Right lobe of liver (tissue), 6 donors: ENCODE measurements around the gene VPS33A. TPM values are rescaled to one million over a fixed set of nuclear protein-coding genes. Genes with fewer than 3 reads are reported as not detected.

Source experiments
- ATAC-seq, 4 donors: fragments of 200-7000 bp; cut with Tn5 transposase; one replicate each; pipeline ENCODE4 v1.9.1; 2020; ENCODE audit warnings: mild to moderate bottlenecking in 4 of 4, moderate library complexity in 4 of 4
- DNase-seq, 3 donors: peaks; one replicate each; pipeline ENCODE4 v3.0.0-alpha.2; 2020
- H3K27ac ChIP-seq, 3 donors: fragments of 200-600 bp; one replicate each; pipeline ENCODE4 v1.8.0; 2022
- H3K27me3 ChIP-seq, 2 donors: fragments of 200-600 bp; one replicate each; pipeline ENCODE4 v1.8.0; 2022
- H3K36me3 ChIP-seq, 4 donors: fragments of 200-600 bp; sonication (generic) in 1 of 4; one replicate each; pipeline versions ENCODE4 v1.5.1 to v1.8.0; 2017 to 2022; ENCODE audit warnings: control low read depth in 1 of 4
- H3K4me1 ChIP-seq, 4 donors: fragments of 200-600 bp; sonication (generic) in 1 of 4; one replicate each; pipeline versions ENCODE4 v1.5.1 to v1.8.0; 2017 to 2022; ENCODE audit warnings: control low read depth in 1 of 4
- H3K4me3 ChIP-seq, 3 donors: fragments of 200-600 bp; one replicate each; pipeline ENCODE4 v1.8.0; 2022
- H3K9me3 ChIP-seq, 4 donors: fragments of 200-600 bp; sonication (generic) in 1 of 4; one replicate each; pipeline versions ENCODE4 v1.5.1 to v1.8.0; 2017 to 2022; ENCODE audit warnings: control low read depth in 1 of 4
- CTCF ChIP-seq, 4 donors: fragments of 200-600 bp in 3 of 4; fragments of 450-650 bp in 1 of 4; IDR thresholded peaks; one replicate each; pipeline versions ENCODE4 v1.5.1 to v1.8.0; 2016 to 2022; ENCODE audit warnings: antibody characterized with exemption in 4 of 4, mild to moderate bottlenecking in 2 of 4
- POLR2A ChIP-seq: fragments of 450-650 bp; IDR thresholded peaks from one replicate; pipeline ENCODE4 v1.6.1; 2017; ENCODE audit warnings: antibody characterized with exemption, mild to moderate bottlenecking
- WGBS: methylation state at CpG from one replicate; pipeline ENCODE4 v1.1.6; 2018; ENCODE audit warnings: low coverage, low lambda C conversion rate; ENCODE audit not compliant: insufficient coverage; ENCODE audit errors: missing lambda C conversion rate; 5-methylcytosine and 5-hydroxymethylcytosine counted together
- intact Hi-C, 2 donors: fragments of 100-400 bp; cut with DNase I; formaldehyde crosslinking; loops; one replicate each; pipeline versions ENCODE4 v1.11.2 to v1.14.1; 2022
- total RNA-seq, 6 experiments: library from RNA; depleted of rRNA in 2 of 6; stranded (reverse); fragments of >200 nt in 2 of 6; fragmentation: NEBNext Ultra II Directional in 3 of 6; extraction: Animal tissue kit (Norgen Biotek cat#: 25700) in 3 of 6; gene quantifications; one replicate each; pipeline versions ENCODE4 v1.1.0 to v1.2.4, GENCODE V29; 2016 to 2023
- donor health status: DM: no; HTN: yes; CAD: no.
- donor health status: DM: no; HTN: no; CAD: no.
- donor health status: DM: no; HTN: no; CAD: no.
- donor health status: DM: no; HTN: yes; CAD: no.
- donor health status: DM: no; HTN: yes; CAD: no.

Gene VPS33A
- total RNA-seq, 6 experiments from 2014 or later = 8.5 to 14.7 (median 11.6) TPM

DNA sequence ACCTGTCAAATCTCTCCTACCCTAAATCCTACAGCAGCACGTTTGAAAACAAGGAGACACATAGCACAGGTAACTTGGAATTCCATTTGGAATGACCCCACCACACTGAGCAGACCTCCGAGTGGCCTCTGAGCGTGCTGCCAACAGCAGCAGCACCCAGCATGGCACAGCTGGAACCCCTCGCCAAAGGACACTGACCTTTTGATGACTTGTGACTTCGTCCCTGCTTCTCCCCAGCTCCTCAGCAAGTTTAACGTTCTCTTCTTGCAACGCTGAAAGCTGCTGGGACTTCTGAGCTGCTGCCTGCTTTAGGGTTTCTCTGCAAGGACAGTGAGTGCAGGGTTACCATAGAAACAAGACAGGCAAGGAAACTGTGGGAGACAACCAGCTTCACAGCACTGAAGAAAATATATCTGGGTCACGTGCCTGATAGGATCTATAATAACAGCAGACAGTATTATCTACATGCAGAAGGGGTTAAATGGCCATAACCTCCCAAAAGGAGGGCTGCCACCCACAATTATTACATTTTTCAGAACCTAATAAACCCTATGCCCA is 43.3 kb upstream of the VPS33A start:
- H3K9me3 ChIP-seq = no peaks in the 10 kb centered on the region
- ATAC-seq (no peak), DNase-seq (no peak)
- no peak overlapping the region for H3K27ac ChIP-seq
- H3K4me3 ChIP-seq = no peak overlapping the region
- intact Hi-C loops = no loop called here
- no peaks in the 10 kb centered on the region for H3K4me1 ChIP-seq
- no peaks in the 10 kb centered on the region for H3K27me3 ChIP-seq
- WGBS = 69% methylated on average over 8 of the region's 8 CpGs
- no peak for TF ChIP-seq POLR2A
- peaks cover 0 to 60% (median 22%) of the 10 kb centered on the region in 4 donors for H3K36me3 ChIP-seq

DNA sequence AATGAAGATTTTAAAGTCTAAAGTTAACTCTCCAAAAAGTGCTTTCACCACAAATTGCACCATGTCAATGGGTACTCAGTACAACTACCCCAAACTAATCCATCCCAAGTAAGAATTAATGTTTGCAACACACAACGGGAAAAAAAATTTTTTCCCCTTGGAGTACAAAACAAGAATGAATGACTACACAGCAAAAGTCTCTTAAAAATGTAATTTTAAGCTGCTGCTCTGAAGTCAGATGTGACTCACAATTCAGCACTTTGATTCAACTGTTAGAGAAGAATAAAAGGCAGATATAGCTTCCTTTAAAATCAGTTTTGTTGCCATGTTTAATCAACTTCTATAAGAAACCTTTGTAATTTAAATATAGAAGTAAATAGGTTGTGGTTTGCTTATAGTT is 42.5 kb upstream of the VPS33A start:
- H3K36me3 ChIP-seq = peaks cover 0 to 64% (median 23%) of the 10 kb centered on the region in 4 donors
- 89% methylated on average over 1 of the region's 1 CpG for WGBS
- no peak for ATAC-seq
- no peak overlapping the region for H3K27ac ChIP-seq
- H3K27me3 ChIP-seq = no peaks in the 10 kb centered on the region
- H3K9me3 ChIP-seq = no peaks in the 10 kb centered on the region
- H3K4me1 ChIP-seq = no peaks in the 10 kb centered on the region
- H3K4me3 ChIP-seq = no peak overlapping the region
- DNase-seq = no peak
- no peak for TF ChIP-seq POLR2A
- TF ChIP-seq CTCF (IDR thresholded peaks at IDR 0.05) = no peak
- intact Hi-C loops = no loop called here

- Histone ChIP-seq H3K4me3 (no peak overlapping the region), H3K4me1 (no peaks in the 10 kb centered on the region), H3K9me3 (no peaks in the 10 kb centered on the region), H3K27ac (no peak overlapping the region), H3K36me3 (peaks cover 0 to 81% (median 22%) of the 10 kb centered on the region in 4 donors), H3K27me3 (no peaks in the 10 kb centered on the region)
- DNase-seq (no peak), ATAC-seq (peak; percentile 68 to 85 (median 78))
- intact Hi-C loops = no loop called here
- 46% methylated on average over 4 of the region's 4 CpGs for WGBS
- TF ChIP-seq POLR2A = no peak
- peak; percentile 20 to 54 (median 30) for TF ChIP-seq CTCF (IDR thresholded peaks at IDR 0.05)
Observed at GRCh38 chr12:122306407-122306806, 40.1 kb upstream of the VPS33A start.

DNA sequence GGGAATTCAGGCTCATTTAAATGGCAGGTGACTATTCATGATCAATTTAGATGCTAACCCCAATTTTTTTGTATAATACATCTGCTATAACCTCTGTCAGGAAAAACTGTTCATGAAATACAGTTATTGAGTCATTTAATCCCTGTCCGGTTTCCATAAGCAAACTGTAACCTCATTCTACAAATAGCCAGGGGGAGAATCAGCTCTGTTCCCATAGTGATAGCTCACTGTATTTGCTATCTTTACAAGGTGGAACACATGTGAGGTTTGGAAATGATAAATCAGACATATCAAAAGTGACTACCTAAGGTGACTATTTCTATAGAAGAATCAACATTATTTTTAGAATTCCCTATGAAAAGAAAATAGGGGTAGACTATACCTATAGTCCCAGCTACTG is 38.6 kb upstream of the VPS33A start:
- no peak overlapping the region for H3K4me3 ChIP-seq
- ATAC-seq (no peak), DNase-seq (no peak)
- H3K27me3 ChIP-seq = no peaks in the 10 kb centered on the region
- TF ChIP-seq POLR2A (no peak), CTCF (IDR thresholded peaks at IDR 0.05) (no peak)
- H3K9me3 ChIP-seq = no peaks in the 10 kb centered on the region
- H3K36me3 ChIP-seq = peaks cover 0 to 88% (median 20%) of the 10 kb centered on the region in 4 donors
- no peak overlapping the region for H3K27ac ChIP-seq
- intact Hi-C loops = no loop called here
- 80% methylated on average over 1 of the region's 1 CpG for WGBS
- no peaks in the 10 kb centered on the region for H3K4me1 ChIP-seq

GRCh38 chr12:122303068-122303467 is 36.8 kb upstream of the VPS33A start:
- no peak for TF ChIP-seq POLR2A
- TF ChIP-seq CTCF (IDR thresholded peaks at IDR 0.05) = no peak
- DNase-seq (no peak), ATAC-seq (no peak)
- H3K27ac ChIP-seq = no peak overlapping the region
- H3K4me1 ChIP-seq = no peaks in the 10 kb centered on the region
- no peaks in the 10 kb centered on the region for H3K9me3 ChIP-seq
- H3K4me3 ChIP-seq = no peak overlapping the region
- H3K36me3 ChIP-seq = peaks cover 0 to 86% (median 13%) of the 10 kb centered on the region in 4 donors
- WGBS = 56% methylated on average over 4 of the region's 4 CpGs
- H3K27me3 ChIP-seq = no peaks in the 10 kb centered on the region
- intact Hi-C loops = no loop called here
